Keratinocyte (primary cell): Measurements from ENCODE around the gene EPHA1. TPM values are rescaled to one million over a fixed set of nuclear protein-coding genes. Genes with fewer than 3 reads are reported as not detected.

Source experiments
- DNase-seq: peaks from one replicate; pipeline ENCODE4 v3.0.0-alpha.2; 2011; ENCODE audit warnings: low read depth, missing footprints, low spot score
- FAIRE-seq: peaks from 2 replicates; lab custom pipeline; 2011; peaks lifted over from hg19 to GRCh38; lab: Jason Lieb, UNC
- H2AFZ ChIP-seq: 2 replicates; pipeline ENCODE4 v1.6.0; 2012; ENCODE audit warnings: low read length, control low read depth, inconsistent platforms; ENCODE audit not compliant: control insufficient read depth
- H3K27ac ChIP-seq: 2 replicates; pipeline ENCODE4 v1.5.1; 2011; ENCODE audit warnings: low read length; ENCODE audit not compliant: control insufficient read depth, insufficient read depth
- H3K27me3 ChIP-seq: 3 replicates; pipeline ENCODE4 v1.6.0; 2011; ENCODE audit warnings: low read length; ENCODE audit not compliant: control insufficient read depth, insufficient read depth; ENCODE audit errors: extremely low read depth
- H3K36me3 ChIP-seq, 2 experiments: 2 replicates in 1 of 2; 3 replicates in 1 of 2; pipeline ENCODE4 v1.5.1; 2011; ENCODE audit warnings: low read length in 2 of 2, mild to moderate bottlenecking in 1 of 2; ENCODE audit not compliant: control insufficient read depth in 2 of 2, insufficient read depth in 2 of 2; ENCODE audit errors: extremely low read depth in 1 of 2
- H3K4me1 ChIP-seq: 3 replicates; pipeline ENCODE4 v1.5.1; 2011; ENCODE audit warnings: low read length; ENCODE audit not compliant: control insufficient read depth, insufficient read depth; ENCODE audit errors: extremely low read depth
- H3K4me2 ChIP-seq: 3 replicates; pipeline ENCODE4 v1.6.0; 2011; ENCODE audit warnings: low read depth, low read length; ENCODE audit not compliant: control insufficient read depth, insufficient read depth; ENCODE audit errors: extremely low read depth
- H3K4me3 ChIP-seq, 3 experiments: fragments of 200-600 bp in 1 of 3; sonication (generic) in 1 of 3; 2 replicates in 2 of 3; 3 replicates in 1 of 3; pipeline ENCODE4 v1.5.1; 2011 to 2016; ENCODE audit warnings: low read length in 3 of 3, mild to moderate bottlenecking in 3 of 3, control low read depth in 2 of 3, inconsistent platforms in 1 of 3, low read depth in 1 of 3, mixed read lengths in 1 of 3, mixed run types in 1 of 3, moderate library complexity in 1 of 3; ENCODE audit not compliant: control insufficient read depth in 2 of 3, insufficient read depth in 2 of 3; ENCODE audit errors: extremely low read depth in 1 of 3
- H3K79me2 ChIP-seq: 2 replicates; pipeline ENCODE4 v1.6.0; 2012; ENCODE audit warnings: low read length; ENCODE audit not compliant: control insufficient read depth, insufficient read depth
- H3K9ac ChIP-seq: 3 replicates; pipeline ENCODE4 v1.6.0; 2011; ENCODE audit warnings: low read length; ENCODE audit not compliant: control insufficient read depth, insufficient read depth; ENCODE audit errors: extremely low read depth
- H3K9me1 ChIP-seq: 3 replicates; pipeline ENCODE4 v1.6.0; 2011; ENCODE audit warnings: low read length; ENCODE audit not compliant: control insufficient read depth, insufficient read depth; ENCODE audit errors: extremely low read depth
- H3K9me3 ChIP-seq: 2 replicates; pipeline ENCODE4 v1.5.1; 2012; ENCODE audit warnings: low read depth, low read length; ENCODE audit not compliant: control insufficient read depth
- H4K20me1 ChIP-seq: 3 replicates; pipeline ENCODE4 v1.6.0; 2011; ENCODE audit warnings: low read length; ENCODE audit not compliant: control insufficient read depth, insufficient read depth; ENCODE audit errors: extremely low read depth
- CTCF ChIP-seq, 3 experiments: IDR thresholded peaks in 1 of 3; conservative IDR thresholded peaks in 1 of 3; optimal IDR thresholded peaks in 1 of 3; 2 replicates in 2 of 3; 3 replicates in 1 of 3; pipeline versions ENCODE3 to v1.5.1; 2011; ENCODE audit warnings: low read length in 3 of 3, mild to moderate bottlenecking in 3 of 3, moderate library complexity in 2 of 3, control low read depth in 1 of 3, inconsistent platforms in 1 of 3; ENCODE audit not compliant: insufficient read depth in 2 of 3; ENCODE audit errors: extremely low read depth in 1 of 3
- EZH2 ChIP-seq: IDR thresholded peaks from one replicate; pipeline ENCODE4 v1.6.1; 2012; ENCODE audit warnings: inconsistent platforms, mild to moderate bottlenecking, low read length, moderate library complexity
- dilution Hi-C: fragments of 300-500 bp; cut with MboI; formaldehyde crosslinking; loops from one replicate; pipeline ENCODE4 v1.7.0; 2020; ENCODE audit warnings: low sequenced_read_pairs; ENCODE audit not compliant: extremely low pct_ligation_motif_present
- polyA plus RNA-seq, 5 experiments: library from polyadenylated mRNA; depleted of rRNA in 3 of 5; stranded (reverse) in 3 of 5; stranded (forward) in 1 of 5; unstranded in 1 of 5; fragments of >200 nt; gene quantifications; 1 replicate in 1 of 5; 2 replicates in 3 of 5; 3 replicates in 1 of 5; pipeline versions ENCODE4 v1.2.1 to v1.2.3, GENCODE V29; 2011 to 2012; ENCODE audit warnings: missing spikeins in 2 of 5, low read depth in 1 of 5, low replicate concordance in 1 of 5

Gene EPHA1
- polyA plus RNA-seq, 1 donor (not counting 4 experiments of a cell fraction or from before 2014, with no cell fraction given): 31.9 TPM

GRCh38 chr7:143391462-143392404 lies 16.9 kb downstream of the EPHA1 start:
- TF ChIP-seq EZH2 (no peak), CTCF (optimal IDR thresholded peaks at IDR 0.05 in 1 of 3, IDR thresholded peaks at IDR 0.05 in 1 of 3, conservative IDR thresholded peaks at IDR 0.05 in 1 of 3; ENCODE audit: extremely low read depth in 1 of 3, insufficient read depth in 2 of 3, low read length in 3 of 3) (no peak)
- Histone ChIP-seq H3K9me1 (no peaks in the 10 kb centered on the region), H2AFZ (no peak overlapping the region), H3K27me3 (no peaks in the 10 kb centered on the region), H3K27ac (no peak overlapping the region), H4K20me1 (peaks cover 23% of the 10 kb centered on the region), H3K9ac (no peak overlapping the region), H3K36me3 (peaks cover 45 to 59% of the 10 kb centered on the region in 2 experiments), H3K4me1 (peaks cover 4% of the 10 kb centered on the region), H3K4me2 (no peak overlapping the region), H3K4me3 (no peak overlapping the region), H3K9me3 (no peaks in the 10 kb centered on the region), H3K79me2 (peaks cover 7% of the 10 kb centered on the region)
- DNase-seq: no peak
- FAIRE-seq: no peak
- dilution Hi-C loops: no loop called here

- Histone ChIP-seq H3K9me1 (no peaks in the 10 kb centered on the region), H3K36me3 (peaks cover 51 to 61% of the 10 kb centered on the region in 2 experiments), H3K27me3 (no peaks in the 10 kb centered on the region), H3K9ac (no peak overlapping the region), H4K20me1 (peaks cover 25% of the 10 kb centered on the region), H3K4me2 (no peak overlapping the region), H3K79me2 (peaks cover 15% of the 10 kb centered on the region), H3K4me3 (no peak overlapping the region), H3K27ac (no peak overlapping the region), H3K4me1 (peaks cover 4% of the 10 kb centered on the region), H2AFZ (no peak overlapping the region), H3K9me3 (no peaks in the 10 kb centered on the region)
- no peak for FAIRE-seq
- dilution Hi-C loops: no loop called here
- no peak for DNase-seq
- TF ChIP-seq CTCF (optimal IDR thresholded peaks at IDR 0.05 in 1 of 3, IDR thresholded peaks at IDR 0.05 in 1 of 3, conservative IDR thresholded peaks at IDR 0.05 in 1 of 3; ENCODE audit: extremely low read depth in 1 of 3, insufficient read depth in 2 of 3, low read length in 3 of 3): no peak
- TF ChIP-seq EZH2: no peak
These were observed 17.8 kb downstream of the EPHA1 start for GRCh38 chr7:143390773-143391317.
